K562 (cell line): ENCODE results near the gene ADIPOR1.
"Not testable (repeated sequence)": the region's sequence is repeated elsewhere in the genome, so short reads cannot be mapped to it uniquely, and the experiment has no call there.

ENCODE experiments used
- ATF4 ChIP-seq: fragments of 450-650 bp; formaldehyde crosslinking; IDR thresholded peaks from 2 replicates; pipeline ENCODE4 v1.4.0; 2022; ENCODE audit warnings: mild to moderate bottlenecking, moderate library complexity
- FOXM1 ChIP-seq, 2 experiments: fragments of 450-650 bp in 1 of 2; sonication (generic) in 1 of 2; formaldehyde crosslinking in 1 of 2; IDR thresholded peaks; 2 replicates each; pipeline versions ENCODE4 v1.6.1 to v1.9.0; 2017 to 2022; ENCODE audit warnings: low read depth in 2 of 2, mild to moderate bottlenecking in 2 of 2, missing genetic modification reagents in 1 of 2, moderate library complexity in 1 of 2
- MEIS2 ChIP-seq: fragments of 450-650 bp; IDR thresholded peaks from 2 replicates; pipeline ENCODE4 v1.6.1; 2014; ENCODE audit warnings: mild to moderate bottlenecking; ENCODE audit not compliant: partially characterized antibody
- NFIC ChIP-seq: fragments of 450-650 bp; IDR thresholded peaks from 2 replicates; pipeline ENCODE4 v1.6.1; 2017; ENCODE audit warnings: mild to moderate bottlenecking, inconsistent platforms
- ZNF175 ChIP-seq: fragments of 200-800 bp; sonication (Bioruptor generic); IDR thresholded peaks from 2 replicates; pipeline ENCODE4 v1.6.1; 2016; ENCODE audit warnings: low read depth, mild to moderate bottlenecking, missing genetic modification characterization, missing compliant biosample characterization
- ZNF561 ChIP-seq: fragments of 450-650 bp; formaldehyde crosslinking; conservative IDR thresholded peaks from 2 replicates; pipeline ENCODE4 v1.4.0; 2020; ENCODE audit warnings: mild to moderate bottlenecking, moderate library complexity

- not testable (repeated sequence) for TF ChIP-seq FOXM1 (IDR thresholded peaks at IDR 0.05; ENCODE audit: low read depth); FOXM1 (CRISPR knock-in tag; IDR thresholded peaks at IDR 0.05; ENCODE audit: low read depth); MEIS2; NFIC; ZNF175 (CRISPR knock-in tag); ZNF561 (CRISPR knock-in tag); ATF4
These were observed 21.7 kb downstream of the ADIPOR1 start for GRCh38 chr1:202936409-202936808.
